GM12873 (cell line): ENCODE data around the gene CCNO.

Experiments used
- CTCF ChIP-seq: IDR thresholded peaks from 2 replicates; pipeline ENCODE4 v1.5.1; 2012; ENCODE audit warnings: low read depth, mild to moderate bottlenecking, moderate library complexity, low read length, control low read depth; ENCODE audit not compliant: insufficient read depth; ENCODE audit errors: missing control alignments

Gene CCNO

GRCh38 chr5:55222092-55222984 lies 11.1 kb downstream of the CCNO start:
- no peak for TF ChIP-seq CTCF

GRCh38 chr5:55220433-55221185 lies 12.8 kb downstream of the CCNO start:
- no peak for TF ChIP-seq CTCF

- no peak for TF ChIP-seq CTCF
These were observed 13.6 kb downstream of the CCNO start for GRCh38 chr5:55219770-55220169.

GRCh38 chr5:55218967-55219366 lies 14.4 kb downstream of the CCNO start:
- TF ChIP-seq CTCF, result no peak

- no peak for TF ChIP-seq CTCF
These were observed 22.1 kb downstream of the CCNO start for GRCh38 chr5:55211184-55211874.

GRCh38 chr5:55205001-55205400 lies 28.4 kb downstream of the CCNO start:
- TF ChIP-seq CTCF, result no peak

GRCh38 chr5:55191165-55191564 lies 42.2 kb downstream of the CCNO start:
- no peak for TF ChIP-seq CTCF
